Suprapubic skin (tissue), 4 donors: ENCODE data around the gene FGF1. TPM values are rescaled to one million over a fixed set of nuclear protein-coding genes. Genes with fewer than 3 reads are reported as not detected.

Experiments
- DNase-seq, 2 donors: peaks; one replicate each; pipeline ENCODE4 v3.0.0-alpha.2; 2019; ENCODE audit warnings: low spot score in 2 of 2
- H3K27ac ChIP-seq: fragments of 200-600 bp; sonication (generic); one replicate; pipeline ENCODE4 v1.5.1; 2019
- H3K27me3 ChIP-seq: fragments of 200-600 bp; sonication (generic); one replicate; pipeline ENCODE4 v1.5.1; 2019
- H3K36me3 ChIP-seq: fragments of 200-600 bp; sonication (generic); one replicate; pipeline ENCODE4 v1.5.1; 2019
- H3K4me1 ChIP-seq: fragments of 200-600 bp; sonication (generic); one replicate; pipeline ENCODE4 v1.5.1; 2019
- H3K4me3 ChIP-seq: fragments of 200-600 bp; sonication (generic); one replicate; pipeline ENCODE4 v1.5.1; 2019; ENCODE audit warnings: mild to moderate bottlenecking
- H3K9me3 ChIP-seq: fragments of 200-600 bp; sonication (generic); one replicate; pipeline ENCODE4 v1.5.1; 2019
- EP300 ChIP-seq: sonication (generic); formaldehyde crosslinking; IDR thresholded peaks from one replicate; pipeline ENCODE4 v1.6.1; 2017; ENCODE audit warnings: antibody characterized with exemption
- POLR2A ChIP-seq, 2 donors: fragments of 450-650 bp; IDR thresholded peaks; one replicate each; pipeline ENCODE4 v1.6.1; 2017; ENCODE audit warnings: antibody characterized with exemption in 2 of 2, mild to moderate bottlenecking in 2 of 2, moderate library complexity in 2 of 2
- POLR2AphosphoS5 ChIP-seq, 3 donors: sonication (generic); formaldehyde crosslinking; IDR thresholded peaks; one replicate each; pipeline ENCODE4 v1.6.1; 2017; ENCODE audit warnings: antibody characterized with exemption in 3 of 3
- WGBS: methylation state at CpG from one replicate; pipeline ENCODE4 v1.1.5; 2018; 5-methylcytosine and 5-hydroxymethylcytosine counted together
- total RNA-seq, 4 donors: library from RNA; depleted of rRNA; stranded (reverse); fragments of >200 nt; gene quantifications; one replicate each; pipeline ENCODE4 v1.1.0, GENCODE V29; 2016
- TF ChIP-seq, protein P1 (sequence below), 2 donors: fragments of 200-600 bp in 1 of 2; fragments of 450-650 bp in 1 of 2; sonication (generic) in 1 of 2; IDR thresholded peaks; one replicate each; pipeline ENCODE4 v1.5.1; 2016 to 2019; ENCODE audit warnings: antibody characterized with exemption in 2 of 2, mild to moderate bottlenecking in 1 of 2, moderate library complexity in 1 of 2

FGF1 gene
- total RNA-seq, 4 donors from 2014 or later, result 0.48 to 2.5 (median 1.9) TPM

DNA sequence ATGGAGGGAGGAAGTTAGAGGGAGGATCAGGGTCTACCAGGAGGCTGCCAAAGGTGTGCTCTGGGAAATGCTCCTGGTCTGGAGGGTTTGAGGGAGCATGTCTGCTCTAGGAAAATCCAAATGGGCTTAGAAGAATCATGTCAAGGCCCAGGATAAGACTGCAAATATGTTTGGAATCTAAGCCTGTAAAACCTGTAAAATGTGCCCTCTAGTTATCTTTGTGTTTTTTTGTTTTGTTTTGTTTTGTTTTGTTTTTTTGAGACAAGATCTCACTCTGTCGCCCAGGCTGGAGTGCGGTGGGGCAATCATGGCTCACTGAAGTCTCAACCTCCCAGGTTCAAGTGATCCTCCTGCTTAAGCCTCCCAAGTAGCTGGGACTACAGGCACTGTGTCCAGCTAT lies 135.4 kb downstream of the FGF1 start:
- H3K4me3 ChIP-seq, result no peak overlapping the region
- H3K9me3 ChIP-seq, result no peaks in the 10 kb centered on the region
- H3K36me3 ChIP-seq, result no peaks in the 10 kb centered on the region
- WGBS, result 100% methylated on average over 2 of the region's 2 CpGs
- peaks cover 14% of the 10 kb centered on the region for H3K27me3 ChIP-seq
- DNase-seq, result no peak
- TF ChIP-seq POLR2AphosphoS5 (IDR thresholded peaks at IDR 0.05) (no peak), POLR2A (IDR thresholded peaks at IDR 0.05) (no peak), EP300 (no peak)
- TF ChIP-seq, protein P1, sequence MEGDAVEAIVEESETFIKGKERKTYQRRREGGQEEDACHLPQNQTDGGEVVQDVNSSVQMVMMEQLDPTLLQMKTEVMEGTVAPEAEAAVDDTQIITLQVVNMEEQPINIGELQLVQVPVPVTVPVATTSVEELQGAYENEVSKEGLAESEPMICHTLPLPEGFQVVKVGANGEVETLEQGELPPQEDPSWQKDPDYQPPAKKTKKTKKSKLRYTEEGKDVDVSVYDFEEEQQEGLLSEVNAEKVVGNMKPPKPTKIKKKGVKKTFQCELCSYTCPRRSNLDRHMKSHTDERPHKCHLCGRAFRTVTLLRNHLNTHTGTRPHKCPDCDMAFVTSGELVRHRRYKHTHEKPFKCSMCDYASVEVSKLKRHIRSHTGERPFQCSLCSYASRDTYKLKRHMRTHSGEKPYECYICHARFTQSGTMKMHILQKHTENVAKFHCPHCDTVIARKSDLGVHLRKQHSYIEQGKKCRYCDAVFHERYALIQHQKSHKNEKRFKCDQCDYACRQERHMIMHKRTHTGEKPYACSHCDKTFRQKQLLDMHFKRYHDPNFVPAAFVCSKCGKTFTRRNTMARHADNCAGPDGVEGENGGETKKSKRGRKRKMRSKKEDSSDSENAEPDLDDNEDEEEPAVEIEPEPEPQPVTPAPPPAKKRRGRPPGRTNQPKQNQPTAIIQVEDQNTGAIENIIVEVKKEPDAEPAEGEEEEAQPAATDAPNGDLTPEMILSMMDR (IDR thresholded peaks at IDR 0.05), result no peak
- peaks cover 10% of the 10 kb centered on the region for H3K4me1 ChIP-seq
- no peak overlapping the region for H3K27ac ChIP-seq

DNA sequence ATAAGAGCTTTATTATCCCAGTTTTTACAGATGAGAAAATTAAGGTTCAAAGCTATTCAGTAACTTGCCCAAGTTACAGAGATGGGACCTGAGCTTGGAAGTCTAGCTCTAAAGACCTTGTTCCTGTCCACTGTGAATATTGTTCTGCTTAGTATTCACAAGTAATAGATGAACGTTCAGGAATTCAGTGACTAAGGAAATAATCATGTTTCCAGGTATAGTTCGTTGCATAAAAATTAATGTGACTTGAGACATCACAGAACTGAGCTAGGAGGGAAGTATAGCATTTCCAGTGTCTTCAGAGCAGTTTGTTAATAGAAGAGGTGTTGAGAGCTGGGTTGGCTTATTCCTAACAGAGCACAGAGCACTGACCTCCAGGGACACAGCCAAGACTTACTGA lies 136.1 kb downstream of the FGF1 start:
- no peak for DNase-seq
- Histone ChIP-seq H3K4me1 (peaks cover 10% of the 10 kb centered on the region), H3K27me3 (peaks cover 14% of the 10 kb centered on the region), H3K9me3 (no peaks in the 10 kb centered on the region), H3K4me3 (no peak overlapping the region), H3K36me3 (no peaks in the 10 kb centered on the region), H3K27ac (no peak overlapping the region)
- WGBS, result 58% methylated on average over 2 of the region's 2 CpGs
- TF ChIP-seq POLR2A (IDR thresholded peaks at IDR 0.05), result no peak
- TF ChIP-seq POLR2AphosphoS5 (IDR thresholded peaks at IDR 0.05), result no peak
- TF ChIP-seq EP300, result no peak
- TF ChIP-seq, protein P1 (IDR thresholded peaks at IDR 0.05), result no peak

DNA sequence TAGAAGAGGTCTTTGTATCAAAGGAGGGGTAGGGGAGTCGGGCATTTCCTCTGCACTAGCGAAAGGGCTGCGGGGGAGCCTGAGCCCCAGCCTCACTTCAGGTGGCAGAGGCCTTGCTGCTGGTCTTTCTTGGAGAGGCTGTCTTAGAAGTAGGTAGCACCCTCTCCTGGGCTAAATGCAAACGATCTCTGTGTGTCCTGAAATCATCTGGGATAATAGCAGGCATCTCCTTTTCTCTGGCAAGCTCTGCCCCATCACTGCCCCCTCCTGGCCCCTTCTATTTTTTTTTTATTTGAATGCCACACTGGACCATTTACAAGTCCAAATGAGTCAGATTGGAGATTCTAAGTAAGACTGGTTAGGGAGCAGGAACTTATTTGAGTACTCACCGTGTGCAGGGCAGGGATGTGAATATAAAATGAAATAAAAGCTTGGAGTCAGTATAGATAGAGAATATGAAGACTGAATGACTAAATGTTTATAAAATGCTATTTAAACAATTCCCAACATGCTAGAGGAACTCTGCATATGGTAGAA lies 137.1 kb downstream of the FGF1 start:
- TF ChIP-seq POLR2AphosphoS5 (IDR thresholded peaks at IDR 0.05) (peak in 1 of 3 donors; percentile 15), EP300 (no peak)
- TF ChIP-seq, protein P1 (IDR thresholded peaks at IDR 0.05), result peak; percentile 68 to 78
- no peak overlapping the region for H3K27ac ChIP-seq
- H3K36me3 ChIP-seq, result no peaks in the 10 kb centered on the region
- no peak overlapping the region for H3K4me3 ChIP-seq
- H3K4me1 ChIP-seq, result peaks cover 10% of the 10 kb centered on the region
- H3K27me3 ChIP-seq, result peaks cover 10% of the 10 kb centered on the region
- no peak for DNase-seq
- 23% methylated on average over 5 of the region's 5 CpGs for WGBS
- H3K9me3 ChIP-seq, result no peaks in the 10 kb centered on the region

DNA sequence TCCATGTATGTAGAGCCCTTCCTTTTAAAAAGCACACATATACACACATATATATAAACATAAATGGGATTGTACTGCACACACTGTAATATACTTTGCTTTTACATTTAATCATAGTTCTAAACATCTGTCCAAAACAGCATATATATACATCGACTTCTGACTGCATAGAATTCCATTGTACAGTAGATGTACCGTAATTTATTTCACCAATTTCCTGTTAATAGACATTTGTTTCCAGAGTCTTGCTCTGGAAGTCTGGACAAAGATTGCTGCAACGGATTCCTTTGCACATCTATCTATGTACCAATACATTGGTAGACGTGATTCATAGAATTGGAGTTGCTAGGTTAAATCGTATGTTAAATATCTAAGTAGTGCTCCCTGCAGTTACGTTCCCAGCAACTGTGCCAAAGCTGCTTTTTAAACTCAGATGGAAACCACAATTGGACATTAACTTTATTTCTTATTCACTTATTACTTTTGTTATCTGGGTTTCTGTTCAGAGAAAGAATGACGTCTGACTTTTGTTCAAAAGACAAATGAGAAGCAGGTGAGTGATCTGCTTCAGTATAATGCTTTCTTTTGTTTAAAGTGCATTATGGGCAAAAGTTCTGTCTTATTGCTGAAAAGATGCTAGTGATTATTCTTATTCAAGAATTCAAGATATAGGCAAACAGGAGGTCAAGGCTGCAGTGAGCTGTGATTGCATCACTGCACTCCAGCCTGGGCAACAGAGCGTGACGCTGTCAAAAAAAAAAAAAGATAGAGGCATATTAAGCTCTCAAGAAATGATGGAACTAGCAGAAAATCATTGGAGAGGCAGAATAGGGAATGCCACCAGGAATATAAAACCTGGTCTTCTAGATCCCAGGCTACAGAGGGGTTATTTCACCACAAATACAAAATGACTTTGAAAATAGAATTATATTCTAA lies 138.2 kb downstream of the FGF1 start:
- Histone ChIP-seq H3K36me3 (no peaks in the 10 kb centered on the region), H3K27ac (no peak overlapping the region), H3K27me3 (peaks cover 10% of the 10 kb centered on the region), H3K4me3 (no peak overlapping the region), H3K9me3 (no peaks in the 10 kb centered on the region), H3K4me1 (peaks cover 14% of the 10 kb centered on the region)
- DNase-seq, result no peak
- TF ChIP-seq POLR2AphosphoS5 (IDR thresholded peaks at IDR 0.05), result no peak
- TF ChIP-seq, protein P1 (IDR thresholded peaks at IDR 0.05), result no peak
- no peak for TF ChIP-seq EP300
- no peak for TF ChIP-seq POLR2A (IDR thresholded peaks at IDR 0.05)
- 79% methylated on average over 9 of the region's 9 CpGs for WGBS

DNA sequence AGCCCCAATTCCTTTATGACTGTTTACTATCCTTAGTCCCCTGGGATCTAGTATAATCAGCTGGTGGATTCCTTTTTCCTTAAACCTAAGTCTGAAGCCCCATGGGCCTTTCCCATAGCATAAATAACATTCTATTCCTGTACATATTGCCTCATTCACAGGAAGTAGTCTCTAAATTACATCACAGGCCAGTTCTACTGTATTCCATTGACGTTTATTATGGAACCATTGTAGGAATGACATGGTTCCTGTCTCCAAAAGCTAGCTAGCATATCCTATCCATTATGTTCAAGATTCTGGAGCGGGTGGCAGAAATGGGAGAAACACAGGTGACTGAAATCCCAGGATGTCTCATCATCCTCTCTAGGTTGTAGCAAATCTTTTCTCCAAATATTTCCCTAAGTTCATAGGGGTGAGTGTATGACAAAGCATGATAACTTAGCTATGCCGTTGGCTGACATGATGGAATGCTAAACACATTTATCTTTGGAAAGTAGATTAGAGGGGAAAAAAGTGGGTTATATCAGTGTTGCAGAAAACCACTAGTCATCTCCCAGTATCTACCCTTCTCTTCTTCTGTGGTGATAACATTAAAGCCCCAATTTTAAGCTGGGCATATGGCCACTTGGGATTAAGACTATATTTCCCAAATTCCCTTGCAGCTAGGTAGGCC lies 140.1 kb downstream of the FGF1 start:
- Histone ChIP-seq H3K4me3 (no peak overlapping the region), H3K9me3 (no peaks in the 10 kb centered on the region), H3K27me3 (no peaks in the 10 kb centered on the region), H3K4me1 (peaks cover 12% of the 10 kb centered on the region), H3K27ac (no peak overlapping the region), H3K36me3 (no peaks in the 10 kb centered on the region)
- no peak for DNase-seq
- 76% methylated on average over 3 of the region's 3 CpGs for WGBS
- TF ChIP-seq, protein P1 (IDR thresholded peaks at IDR 0.05), result no peak
- TF ChIP-seq POLR2A (IDR thresholded peaks at IDR 0.05) (no peak), EP300 (no peak), POLR2AphosphoS5 (IDR thresholded peaks at IDR 0.05) (no peak)
